Retinal pigment epithelial cell (primary cell): ENCODE measurements around the gene GMCL1.
"Not testable (repeated sequence)": the region's sequence is repeated elsewhere in the genome, so short reads cannot be mapped to it uniquely, and the experiment has no call there.

Experiments used
- DNase-seq: peaks from one replicate; pipeline ENCODE4 v3.0.0-alpha.2; 2010; ENCODE audit warnings: low read depth
- H3K4me3 ChIP-seq: 2 replicates; pipeline ENCODE4 v1.5.1; 2011; ENCODE audit warnings: mild to moderate bottlenecking, low read length, control low read depth, moderate library complexity
- TF ChIP-seq, protein P1 (sequence below): conservative IDR thresholded peaks from 2 replicates; pipeline ENCODE4 v1.5.1; 2011; ENCODE audit warnings: low read depth, low read length, control low read depth, inconsistent platforms

Gene GMCL1

DNA sequence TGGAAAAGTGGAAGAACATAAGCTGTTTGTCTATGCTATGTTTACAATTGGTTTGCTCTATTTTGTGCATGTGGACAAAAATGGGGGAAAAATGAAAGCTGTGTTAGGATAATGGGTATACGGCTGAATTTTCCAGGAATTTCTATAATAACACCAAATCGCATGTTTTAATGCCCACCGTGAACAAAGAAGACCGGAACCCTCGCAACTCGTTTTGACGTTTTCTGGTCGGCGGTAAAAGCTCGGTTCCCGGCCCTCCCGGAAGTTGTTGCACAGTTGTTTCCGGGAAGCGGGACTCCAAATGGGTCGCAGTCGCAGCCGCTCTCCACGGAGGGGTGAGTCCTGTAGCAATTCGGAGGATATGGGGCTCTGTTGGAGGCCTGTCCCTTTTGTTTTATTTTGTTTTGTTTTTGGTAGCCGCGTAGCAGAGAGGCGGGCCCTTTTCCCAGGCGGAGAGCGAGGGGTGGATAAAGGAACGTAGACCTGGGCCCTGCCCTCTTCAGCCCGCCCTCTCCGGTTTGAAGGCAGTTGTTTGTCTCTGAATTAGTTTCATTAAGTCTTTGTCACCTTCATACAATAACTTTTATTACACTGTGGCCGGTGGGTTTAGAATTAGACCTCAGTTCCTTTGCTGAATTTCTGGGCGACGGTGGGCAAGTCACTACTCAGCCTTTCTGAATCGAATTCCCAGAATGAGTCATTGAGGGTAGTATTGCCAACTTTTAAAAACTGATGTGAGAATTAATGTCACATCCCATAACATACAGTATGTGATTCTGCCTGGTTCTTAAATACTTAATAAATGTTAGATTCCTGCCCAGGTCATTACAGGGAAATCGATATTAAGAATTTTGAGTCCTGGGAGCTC is 64.5 kb downstream of the GMCL1 start, which contains the start of gene SNRNP27:
Gene SNRNP27 (plus strand): TSS at position 273 of the 868 bp plus-strand sequence. CDS start 29 bp downstream, at position 302.
- TF ChIP-seq, protein P1, sequence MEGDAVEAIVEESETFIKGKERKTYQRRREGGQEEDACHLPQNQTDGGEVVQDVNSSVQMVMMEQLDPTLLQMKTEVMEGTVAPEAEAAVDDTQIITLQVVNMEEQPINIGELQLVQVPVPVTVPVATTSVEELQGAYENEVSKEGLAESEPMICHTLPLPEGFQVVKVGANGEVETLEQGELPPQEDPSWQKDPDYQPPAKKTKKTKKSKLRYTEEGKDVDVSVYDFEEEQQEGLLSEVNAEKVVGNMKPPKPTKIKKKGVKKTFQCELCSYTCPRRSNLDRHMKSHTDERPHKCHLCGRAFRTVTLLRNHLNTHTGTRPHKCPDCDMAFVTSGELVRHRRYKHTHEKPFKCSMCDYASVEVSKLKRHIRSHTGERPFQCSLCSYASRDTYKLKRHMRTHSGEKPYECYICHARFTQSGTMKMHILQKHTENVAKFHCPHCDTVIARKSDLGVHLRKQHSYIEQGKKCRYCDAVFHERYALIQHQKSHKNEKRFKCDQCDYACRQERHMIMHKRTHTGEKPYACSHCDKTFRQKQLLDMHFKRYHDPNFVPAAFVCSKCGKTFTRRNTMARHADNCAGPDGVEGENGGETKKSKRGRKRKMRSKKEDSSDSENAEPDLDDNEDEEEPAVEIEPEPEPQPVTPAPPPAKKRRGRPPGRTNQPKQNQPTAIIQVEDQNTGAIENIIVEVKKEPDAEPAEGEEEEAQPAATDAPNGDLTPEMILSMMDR = no peak
- no peak for DNase-seq
- peak within 1 kb of the TSS; percentile 94 for H3K4me3 ChIP-seq

DNA sequence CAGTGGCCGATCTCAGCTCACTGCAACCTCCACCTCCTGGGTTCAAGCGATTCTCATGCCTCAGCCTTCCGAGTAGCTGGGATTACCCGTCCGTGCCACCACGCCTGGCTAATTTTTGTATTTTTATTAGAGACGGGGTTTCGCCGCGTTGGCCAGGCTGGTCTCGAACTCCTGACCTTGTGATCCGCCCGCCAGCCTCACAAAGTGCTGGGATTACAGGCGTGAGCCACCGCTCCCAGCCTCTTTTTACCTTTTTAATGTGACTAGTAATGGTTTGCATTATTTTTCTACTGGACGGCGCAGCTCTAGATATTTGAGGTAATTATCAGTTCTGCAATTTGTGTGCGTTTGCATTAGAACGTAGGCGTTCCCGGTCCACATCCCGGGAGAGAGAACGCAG is 65.3 kb downstream of the GMCL1 start:
- DNase-seq = not testable (repeated sequence)

DNA sequence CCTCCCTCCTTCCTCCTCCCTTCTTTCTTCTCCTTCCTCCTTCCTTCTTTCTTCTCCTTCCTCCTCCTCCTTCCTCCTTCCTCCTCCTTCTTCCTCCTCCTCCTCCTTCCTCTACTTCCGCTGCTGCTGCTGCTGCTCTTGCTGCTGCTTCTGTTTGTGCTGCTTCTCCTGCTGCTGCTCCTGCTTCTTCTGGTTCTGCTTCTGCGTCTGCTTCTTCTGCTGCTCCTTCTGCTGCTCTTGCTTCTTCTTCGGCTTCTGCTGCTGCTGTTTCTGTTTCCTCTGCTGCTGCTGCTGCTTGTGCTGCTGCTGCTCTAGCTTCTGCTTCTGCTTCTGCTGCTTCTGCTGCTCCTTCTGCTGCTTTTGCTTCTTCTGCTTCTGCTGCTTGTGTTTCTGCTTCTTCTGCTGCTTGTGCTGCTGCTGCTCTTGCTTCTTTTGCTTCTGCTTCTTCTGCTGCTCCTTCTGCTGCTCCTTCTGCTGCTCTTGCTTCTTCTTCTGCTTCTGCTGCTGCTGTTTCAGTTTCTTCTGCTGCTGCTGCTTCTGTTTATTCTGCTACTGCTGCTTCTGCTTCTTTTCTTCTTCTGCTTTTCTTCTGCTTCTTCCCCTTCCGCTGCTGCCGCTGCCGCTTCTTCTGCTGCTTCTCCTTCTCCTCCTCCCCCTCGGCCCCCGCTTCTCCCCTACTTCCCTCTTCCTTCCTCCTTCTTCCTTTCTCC is 72.9 kb downstream of the GMCL1 start:
- TF ChIP-seq, protein P1 = no peak
- no peak overlapping the region for H3K4me3 ChIP-seq
- DNase-seq = no peak

More for the DNA sequence above, 65.3 kb downstream of the GMCL1 start:
- H3K4me3 ChIP-seq = peak overlapping the region; percentile 94

DNA sequence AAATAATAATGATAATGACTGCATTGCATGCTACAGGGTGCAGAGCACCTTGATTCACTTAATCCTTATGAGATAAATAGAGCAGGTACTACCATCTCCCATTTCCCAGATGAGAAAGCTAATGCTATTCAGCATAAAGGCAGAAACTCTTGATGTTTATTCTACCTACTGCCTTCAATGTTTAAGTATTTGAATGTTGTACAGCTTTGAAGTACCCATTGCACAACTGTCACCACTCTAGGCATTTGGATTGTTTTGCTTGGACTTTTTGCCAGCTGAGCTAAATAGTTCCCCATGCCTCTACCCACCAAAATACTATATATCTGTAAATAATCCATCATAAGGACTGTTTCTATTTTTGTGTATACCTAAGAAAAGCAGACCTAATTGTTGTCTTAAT is 77.8 kb downstream of the GMCL1 start:
- TF ChIP-seq, protein P1 = no peak
- DNase-seq = no peak
- no peak overlapping the region for H3K4me3 ChIP-seq

DNA sequence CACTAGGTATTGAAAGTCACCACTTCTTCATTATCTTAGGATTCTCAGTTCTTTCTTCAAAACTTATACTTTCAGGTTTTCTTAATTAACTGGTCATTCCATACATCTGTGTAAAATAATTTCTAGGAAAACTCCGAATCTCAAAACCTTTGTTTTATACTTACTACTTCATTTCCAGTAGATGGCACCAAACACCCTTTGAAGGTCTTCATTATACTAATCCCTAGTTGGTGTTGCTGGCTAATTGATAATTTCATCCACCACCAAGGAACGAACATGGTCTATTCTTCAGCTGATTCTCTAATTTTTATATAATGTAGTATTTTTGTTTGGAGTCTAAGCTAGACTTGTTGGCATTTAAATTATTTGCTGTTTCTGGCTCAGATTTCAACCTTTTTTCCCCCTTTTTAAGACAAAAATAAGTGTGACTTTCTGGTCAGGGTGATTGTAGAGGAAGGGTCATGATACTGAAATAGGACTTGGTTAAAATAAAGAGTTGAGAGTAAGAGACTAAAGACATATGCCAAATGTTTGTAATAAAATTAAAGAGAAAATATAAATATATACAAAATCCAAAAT is 82.6 kb downstream of the GMCL1 start:
- no peak overlapping the region for H3K4me3 ChIP-seq
- TF ChIP-seq, protein P1 = peak; percentile 50
- DNase-seq = no peak

DNA sequence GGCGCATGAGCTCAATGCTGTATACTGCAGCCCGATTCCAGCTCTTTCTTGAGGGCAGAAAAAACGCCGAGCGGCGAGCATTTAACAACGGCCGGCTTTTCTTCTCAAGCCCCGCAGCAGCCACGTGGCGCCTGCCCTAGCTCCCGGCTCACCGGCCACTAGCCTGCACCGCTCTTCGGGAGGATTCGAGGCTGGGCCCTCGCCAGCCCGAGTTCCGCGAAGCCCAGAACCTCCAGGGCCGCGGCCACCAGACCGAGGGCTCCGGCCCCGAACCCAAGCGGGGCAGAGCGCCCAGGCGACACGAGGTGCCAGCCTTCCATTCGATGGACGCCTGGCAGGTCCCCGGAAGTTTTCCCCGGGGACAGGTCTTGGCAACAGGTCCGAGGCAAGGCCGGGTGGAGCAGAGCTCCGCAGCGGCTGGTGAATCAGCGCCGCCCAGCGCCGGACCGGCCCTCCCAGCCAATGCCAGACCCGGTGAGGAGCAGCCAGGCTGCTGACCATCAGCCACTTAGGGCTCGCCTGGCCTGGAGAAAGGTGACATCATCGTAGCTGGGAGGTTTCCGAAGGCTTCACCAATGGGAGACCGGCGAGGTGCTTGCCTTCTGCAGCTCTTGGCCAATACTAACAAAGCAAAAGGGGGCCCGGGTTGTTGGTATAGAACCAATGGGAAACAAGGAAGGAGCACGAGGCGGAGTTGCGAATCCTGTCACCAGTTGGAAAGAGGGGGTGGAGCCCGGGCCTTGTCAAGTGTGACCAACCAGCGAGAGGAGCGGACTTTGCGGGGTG is 84.9 kb downstream of the GMCL1 start:
- TF ChIP-seq, protein P1 = no peak
- peak; percentile 100 for DNase-seq
- peak overlapping the region; percentile 62 for H3K4me3 ChIP-seq
